Stimulated activated CD8-positive, alpha-beta memory T cell treated with anti-CD3 and anti-CD28 coated beads, Interleukin-2, amount 100 ng/mL, for 48 hours (primary cell): ENCODE data around the gene CISD3.
A peak's percentile ranks its signal among the peaks of the same experiment; 100 is the strongest.

Source experiments
- DNase-seq, 2 donors: peaks; one replicate each; pipeline ENCODE4 v3.0.0-alpha.2; 2020; ENCODE audit warnings: low read depth in 2 of 2

CISD3 gene

GRCh38 chr17:38729886-38730525 is at the start of gene CISD3:
CISD3 (plus strand) TSS chr17:38730341; CDS start chr17:38730359, 18 bp downstream.
- peak; percentile 79 to 85 for DNase-seq

GRCh38 chr17:38681096-38681495 is 49.0 kb upstream of the CISD3 start:
- DNase-seq, result no peak

- DNase-seq, result no peak
Measured at GRCh38 chr17:38685491-38685890, 44.6 kb upstream of the CISD3 start.

GRCh38 chr17:38687286-38687685 is 42.9 kb upstream of the CISD3 start:
- DNase-seq, result no peak

GRCh38 chr17:38690386-38690785 is 39.8 kb upstream of the CISD3 start:
- DNase-seq, result no peak

GRCh38 chr17:38691154-38691553 is 39.0 kb upstream of the CISD3 start:
- no peak for DNase-seq

- DNase-seq, result no peak
Measured at GRCh38 chr17:38693700-38694329, 36.3 kb upstream of the CISD3 start.

GRCh38 chr17:38697061-38697820 is 32.9 kb upstream of the CISD3 start:
- no peak for DNase-seq

- no peak for DNase-seq
Measured at GRCh38 chr17:38698760-38699159, 31.4 kb upstream of the CISD3 start.

GRCh38 chr17:38701504-38702165 is 28.5 kb upstream of the CISD3 start:
- DNase-seq, result peak; percentile 66 to 83

- DNase-seq, result peak; percentile 67 to 79
Measured at GRCh38 chr17:38702166-38702915, 27.8 kb upstream of the CISD3 start.

- DNase-seq, result no peak
Measured at GRCh38 chr17:38702916-38703741, 27.0 kb upstream of the CISD3 start.

GRCh38 chr17:38703742-38704605 is 26.2 kb upstream of the CISD3 start:
- DNase-seq, result peak; percentile 79 to 84

GRCh38 chr17:38704606-38705522 is 25.3 kb upstream of the CISD3 start, which contains the start of gene MLLT6:
MLLT6 (plus strand) TSS chr17:38705273; CDS start chr17:38705633, 360 bp downstream.
- DNase-seq, result peak; percentile 43 to 71

GRCh38 chr17:38705523-38705802 is 24.7 kb upstream of the CISD3 start:
- no peak for DNase-seq

- DNase-seq, result no peak
Measured at GRCh38 chr17:38705803-38706504, 24.2 kb upstream of the CISD3 start.

- DNase-seq, result no peak
Measured at GRCh38 chr17:38706505-38707216, 23.5 kb upstream of the CISD3 start.
